Activated CD4-positive, alpha-beta T cell treated with anti-CD3 and anti-CD28 coated beads, Interleukin-2, amount 50 U/mL, for 16 hours (primary cell): ENCODE measurements around the gene ZNF76.

Source experiments
- DNase-seq: peaks from one replicate; pipeline ENCODE4 v3.0.0-alpha.2; 2020

Gene ZNF76

DNA sequence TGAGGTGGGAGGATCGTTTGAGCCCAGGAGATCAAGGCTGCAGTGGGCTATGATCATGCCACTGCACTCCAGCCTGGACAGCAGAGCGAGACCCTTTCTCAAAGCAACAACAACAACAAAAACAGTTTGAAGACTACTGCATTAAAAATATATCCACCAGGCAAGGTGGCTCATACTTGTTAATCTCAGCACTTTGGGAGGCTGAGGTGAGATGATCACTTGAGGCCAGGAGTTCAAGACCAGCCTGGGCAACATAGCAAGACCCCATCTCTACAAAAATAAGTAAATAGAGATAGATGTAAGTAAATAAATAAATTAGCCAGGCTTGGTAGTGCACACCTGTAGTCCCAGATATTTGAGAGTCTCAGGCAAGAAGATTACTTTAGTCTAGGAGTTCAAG, 12.5 kb downstream of the ZNF76 start:
- no peak for DNase-seq

DNA sequence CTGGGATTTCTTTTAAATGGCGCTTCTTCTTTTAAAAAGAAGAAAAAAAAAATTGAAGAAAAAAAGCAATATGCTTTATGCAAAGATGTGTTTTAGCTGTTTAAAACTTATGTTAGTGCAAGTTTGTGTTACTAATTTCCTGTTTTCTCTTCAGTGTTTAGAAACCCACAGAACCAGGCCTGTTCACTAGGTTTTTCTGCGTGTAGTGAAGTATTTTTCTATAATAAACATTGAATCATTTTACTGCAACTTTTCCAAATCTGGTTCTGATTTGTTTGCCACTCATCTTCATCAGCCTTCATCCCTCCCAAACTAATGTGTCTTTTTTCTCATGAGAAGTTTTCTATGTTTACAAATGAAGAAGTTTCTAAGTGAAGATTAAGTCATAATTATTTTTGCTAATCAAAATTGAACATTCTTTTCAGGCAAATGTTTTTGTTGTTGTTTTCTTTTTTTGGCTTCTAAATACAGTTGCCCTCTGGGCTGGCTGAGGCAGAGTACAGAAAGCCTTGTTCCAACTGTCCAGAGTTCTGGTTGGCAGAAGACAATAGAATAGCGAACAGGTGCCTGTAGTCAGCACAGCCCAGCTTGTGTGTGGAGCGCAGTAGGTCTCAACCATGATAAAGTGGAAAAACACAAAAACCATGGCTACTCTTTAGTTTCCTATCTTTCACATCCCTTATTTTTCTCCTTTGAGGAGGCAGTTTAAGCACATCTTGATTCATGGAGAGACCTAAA, 14.5 kb downstream of the ZNF76 start:
- DNase-seq = no peak

DNA sequence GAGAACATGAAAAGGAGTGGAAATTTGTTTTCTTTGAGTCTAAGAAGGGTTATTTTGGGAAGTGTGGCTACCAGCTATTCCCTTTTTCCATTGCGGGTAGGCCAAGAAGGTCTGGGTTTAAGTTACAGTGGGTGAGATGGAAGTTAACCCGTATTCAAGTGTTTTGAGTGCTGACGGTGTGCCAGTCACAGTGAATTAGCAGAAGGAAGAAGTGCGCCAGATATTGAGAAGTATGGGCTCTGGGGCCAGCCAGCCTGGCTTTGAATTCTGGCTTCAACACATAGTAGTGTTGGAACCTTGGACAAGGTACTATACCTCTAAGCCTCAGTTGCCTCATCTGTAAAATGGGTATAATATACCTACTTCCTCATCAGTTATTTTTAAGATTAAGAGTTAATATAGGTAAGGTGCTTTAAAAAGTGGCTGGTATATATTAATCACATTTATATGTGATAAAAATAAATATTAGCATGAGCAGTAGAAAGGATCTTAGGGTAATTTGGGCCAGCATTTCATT, 16.3 kb downstream of the ZNF76 start:
- no peak for DNase-seq

DNA sequence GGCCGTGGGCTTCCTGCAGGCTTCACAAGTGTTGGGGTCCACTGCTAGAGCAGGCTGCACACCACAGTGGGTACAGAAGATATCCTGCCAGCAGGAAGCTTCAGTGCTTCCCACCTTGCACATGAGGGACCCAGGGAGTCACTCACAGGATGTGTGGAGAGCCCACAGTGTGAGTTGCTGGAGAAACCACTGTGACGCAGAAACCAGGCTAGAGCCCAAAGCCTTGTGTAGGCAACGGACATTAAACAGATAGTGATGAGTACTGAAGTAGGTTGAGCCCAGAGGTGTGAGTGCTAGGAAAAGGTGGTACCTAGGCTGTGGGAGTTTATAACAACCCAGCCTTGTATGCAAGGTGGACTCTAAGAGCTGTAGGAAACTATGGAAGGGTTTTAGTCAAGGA, 19.2 kb downstream of the ZNF76 start:
- DNase-seq = no peak

DNA sequence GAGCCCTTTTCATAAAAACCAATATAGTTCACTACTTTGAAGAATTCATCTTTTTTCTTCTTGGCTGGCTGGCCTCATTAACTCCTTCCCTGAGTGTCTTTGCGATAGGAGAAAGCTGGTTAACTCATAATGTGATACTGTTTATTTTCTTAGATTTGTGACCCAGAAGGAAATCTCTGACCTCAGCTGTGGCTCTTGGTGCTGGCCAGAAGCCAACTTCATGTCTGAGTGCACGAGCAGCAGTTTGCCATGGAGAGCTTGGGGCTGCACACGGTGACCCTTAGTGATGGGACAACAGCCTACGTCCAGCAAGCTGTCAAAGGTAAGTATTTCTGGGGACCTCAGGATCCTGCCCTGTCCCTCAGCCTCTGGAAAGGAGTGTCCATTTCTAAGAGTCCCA, 21.4 kb downstream of the ZNF76 start:
- DNase-seq = no peak

DNA sequence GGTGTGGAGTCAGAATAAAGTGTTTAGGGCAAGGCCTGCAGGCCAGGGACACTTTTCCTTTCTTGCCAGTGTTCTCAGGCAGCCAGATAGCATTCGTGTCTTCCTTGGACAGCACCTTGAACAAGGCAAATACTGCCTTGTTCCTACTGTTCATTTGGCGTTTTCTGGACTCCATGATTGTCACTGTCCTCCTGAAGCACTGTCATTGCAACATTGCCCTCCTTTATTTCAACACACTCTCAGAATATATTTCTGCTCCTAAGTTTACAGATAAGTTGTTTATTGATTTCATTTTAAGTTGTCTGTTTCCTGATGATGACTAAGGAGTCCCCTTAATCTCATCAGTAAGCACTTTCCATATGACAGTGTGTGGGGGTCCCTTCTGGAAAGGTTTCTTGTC, 22.9 kb downstream of the ZNF76 start:
- DNase-seq = no peak

DNA sequence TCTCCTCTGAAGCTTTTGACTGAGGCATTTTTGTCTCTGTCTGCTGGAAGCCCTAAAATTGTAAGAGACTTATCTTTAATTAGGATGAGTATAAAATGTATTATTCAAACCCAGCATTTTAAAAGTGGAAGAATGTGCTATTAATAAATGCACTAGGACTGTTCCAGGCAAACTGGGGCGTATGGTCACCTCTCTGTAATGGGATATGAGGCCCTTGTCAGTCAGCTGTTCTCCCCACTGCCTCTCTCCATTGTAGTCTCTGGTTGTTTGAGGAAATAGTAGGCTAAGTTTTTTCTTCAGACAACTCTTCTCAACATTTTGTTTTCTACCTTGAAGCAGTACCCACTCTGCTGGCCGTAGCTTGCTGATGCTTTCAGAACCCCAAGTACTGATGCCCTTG, 23.8 kb downstream of the ZNF76 start:
- no peak for DNase-seq

DNA sequence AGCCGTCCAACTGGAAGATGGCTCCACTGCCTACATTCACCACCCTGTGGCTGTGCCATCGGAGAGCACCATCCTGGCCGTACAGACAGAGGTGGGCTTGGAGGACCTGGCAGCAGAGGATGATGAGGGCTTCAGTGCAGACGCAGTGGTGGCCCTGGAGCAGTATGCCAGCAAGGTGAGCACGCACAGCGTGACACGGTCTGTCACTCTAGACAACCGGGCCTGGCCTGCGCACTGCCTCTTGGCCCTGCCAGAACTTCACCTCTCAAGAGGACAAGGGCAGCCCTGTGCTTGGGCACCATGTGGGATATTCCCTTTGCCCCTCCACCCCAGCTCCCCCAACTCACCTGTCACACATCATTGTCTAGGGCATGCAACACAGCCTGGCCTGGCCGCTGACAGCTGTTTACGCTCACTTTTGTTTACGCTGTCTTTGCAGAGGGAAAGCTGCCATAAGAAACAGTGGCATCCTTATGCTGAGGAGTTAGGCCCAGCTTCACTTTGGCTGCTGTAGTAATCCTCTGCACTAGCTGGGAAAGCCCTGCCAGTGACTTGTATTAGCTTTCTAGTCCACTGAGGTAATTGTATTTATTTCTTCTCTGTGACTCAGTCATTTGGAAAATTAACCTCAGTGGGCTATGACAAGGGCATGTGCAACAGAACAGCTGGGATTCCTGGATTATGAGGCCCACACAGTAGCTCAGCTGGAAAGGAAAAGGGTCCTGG, 28.3 kb downstream of the ZNF76 start:
- DNase-seq = no peak

DNA sequence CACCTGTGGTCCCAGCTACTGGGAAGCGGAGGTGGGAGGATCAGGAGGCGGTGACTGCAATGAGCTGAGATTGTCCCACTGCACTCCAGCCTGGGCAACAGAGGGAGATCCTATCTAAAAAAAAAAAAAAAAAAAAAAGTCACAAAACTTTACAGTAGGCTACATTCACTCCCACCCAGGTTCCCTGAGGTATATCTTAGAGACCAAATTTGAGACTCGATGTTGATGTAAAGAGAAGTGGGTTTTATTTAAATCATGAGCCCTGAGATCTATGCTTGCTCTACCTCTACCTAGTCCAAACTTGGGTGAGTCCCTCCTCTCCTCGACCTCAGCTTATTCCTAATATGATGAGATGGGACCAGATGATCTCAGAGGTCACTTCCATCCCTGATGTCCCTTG, 29.3 kb downstream of the ZNF76 start:
- no peak for DNase-seq

DNA sequence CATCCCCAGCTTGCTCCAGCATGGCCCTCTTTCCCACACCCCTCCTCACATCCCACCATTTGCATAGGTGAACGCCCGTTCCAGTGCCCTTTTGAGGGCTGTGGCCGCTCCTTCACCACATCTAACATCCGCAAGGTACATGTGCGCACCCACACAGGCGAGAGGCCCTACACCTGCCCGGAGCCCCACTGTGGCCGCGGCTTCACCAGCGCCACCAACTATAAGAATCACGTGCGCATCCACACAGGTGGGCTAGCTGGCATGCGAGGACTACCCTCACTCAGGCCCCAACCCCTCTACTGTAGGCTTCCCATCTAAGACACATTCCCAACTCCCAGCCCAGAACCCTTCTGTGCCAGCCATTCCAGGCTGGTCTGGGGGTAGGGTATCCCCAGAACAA, 32.0 kb downstream of the ZNF76 start:
- DNase-seq = no peak

DNA sequence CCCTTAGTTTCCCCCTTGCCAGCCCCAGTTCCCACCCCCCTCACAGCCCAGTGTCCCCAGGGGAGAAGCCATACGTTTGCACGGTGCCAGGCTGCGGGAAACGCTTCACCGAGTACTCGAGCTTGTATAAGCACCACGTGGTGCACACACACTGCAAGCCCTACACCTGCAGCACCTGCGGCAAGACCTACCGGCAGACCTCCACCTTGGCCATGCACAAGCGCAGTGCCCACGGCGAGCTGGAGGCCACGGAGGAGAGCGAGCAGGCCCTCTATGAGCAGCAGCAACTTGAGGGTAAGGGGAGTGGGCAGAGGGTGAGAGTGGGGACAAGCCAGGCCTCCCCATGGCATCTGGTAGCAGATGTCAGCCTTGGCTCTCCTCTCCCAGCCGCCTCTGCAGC, 33.0 kb downstream of the ZNF76 start:
- no peak for DNase-seq

DNA sequence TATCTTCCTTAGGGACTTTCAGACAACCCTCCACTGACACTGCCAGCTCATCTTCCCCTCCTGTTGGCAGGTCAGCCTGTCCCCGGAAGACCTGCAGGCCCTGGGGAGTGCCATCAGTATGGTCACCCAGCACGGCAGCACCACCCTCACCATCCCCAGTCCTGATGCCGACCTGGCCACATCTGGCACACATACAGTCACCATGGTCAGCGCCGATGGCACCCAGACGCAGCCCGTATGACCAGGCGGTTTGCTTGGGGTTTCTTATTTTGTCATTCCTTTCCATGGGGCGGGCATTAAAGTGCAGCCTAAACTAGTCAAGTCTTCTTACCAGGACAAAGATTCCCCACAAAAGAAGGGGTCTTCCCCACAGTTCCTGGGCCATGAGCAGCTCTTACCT, 34.1 kb downstream of the ZNF76 start:
- no peak for DNase-seq

DNA sequence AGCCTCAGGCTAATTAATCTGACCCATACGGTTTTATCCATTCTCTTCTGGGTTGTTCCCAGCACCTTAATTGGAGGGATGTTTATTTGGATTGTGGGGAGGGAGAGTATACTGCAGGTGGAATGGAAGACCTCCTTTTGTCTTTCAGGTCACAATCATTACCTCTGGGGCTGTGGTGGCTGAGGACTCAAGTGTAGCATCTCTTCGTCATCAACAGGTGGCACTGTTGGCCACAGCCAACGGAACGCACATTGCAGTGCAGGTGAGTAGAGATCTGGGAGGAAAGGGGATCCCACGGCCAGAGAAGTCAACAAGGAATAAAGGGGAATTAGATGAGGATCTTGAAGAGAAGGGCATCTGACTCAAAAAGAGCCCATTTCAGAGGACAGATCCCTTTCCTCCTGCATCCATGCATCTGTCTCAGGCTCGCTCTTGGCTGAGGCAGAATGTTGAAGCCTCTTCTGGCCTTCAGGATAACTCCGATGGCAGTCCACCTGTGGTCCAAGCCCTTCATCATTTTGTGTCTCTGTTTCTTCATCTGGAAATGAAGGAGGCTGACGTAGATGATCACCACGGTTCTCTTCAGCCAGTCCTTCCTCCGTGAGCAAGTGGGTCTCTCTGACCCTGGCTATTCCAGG, 34.9 kb downstream of the ZNF76 start:
- DNase-seq = peak; percentile 60

DNA sequence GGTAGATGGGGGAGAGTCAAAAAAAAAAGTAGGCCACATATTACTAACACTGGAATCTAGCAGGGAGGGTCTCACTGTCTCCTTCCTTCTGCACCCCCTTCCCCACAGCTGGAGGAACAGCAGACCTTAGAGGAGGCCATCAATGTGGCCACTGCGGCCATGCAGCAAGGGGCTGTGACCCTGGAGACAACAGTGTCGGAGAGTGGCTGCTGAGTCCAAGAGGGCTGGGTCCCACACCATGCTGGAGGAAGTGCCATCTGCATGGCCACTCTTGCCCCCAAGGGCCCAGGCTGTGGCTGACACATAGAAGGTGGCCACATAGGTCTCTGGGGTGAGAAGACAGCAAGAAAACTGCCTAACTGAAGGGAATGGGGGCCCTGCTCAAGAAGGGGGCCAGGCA, 35.5 kb downstream of the ZNF76 start:
- no peak for DNase-seq

DNA sequence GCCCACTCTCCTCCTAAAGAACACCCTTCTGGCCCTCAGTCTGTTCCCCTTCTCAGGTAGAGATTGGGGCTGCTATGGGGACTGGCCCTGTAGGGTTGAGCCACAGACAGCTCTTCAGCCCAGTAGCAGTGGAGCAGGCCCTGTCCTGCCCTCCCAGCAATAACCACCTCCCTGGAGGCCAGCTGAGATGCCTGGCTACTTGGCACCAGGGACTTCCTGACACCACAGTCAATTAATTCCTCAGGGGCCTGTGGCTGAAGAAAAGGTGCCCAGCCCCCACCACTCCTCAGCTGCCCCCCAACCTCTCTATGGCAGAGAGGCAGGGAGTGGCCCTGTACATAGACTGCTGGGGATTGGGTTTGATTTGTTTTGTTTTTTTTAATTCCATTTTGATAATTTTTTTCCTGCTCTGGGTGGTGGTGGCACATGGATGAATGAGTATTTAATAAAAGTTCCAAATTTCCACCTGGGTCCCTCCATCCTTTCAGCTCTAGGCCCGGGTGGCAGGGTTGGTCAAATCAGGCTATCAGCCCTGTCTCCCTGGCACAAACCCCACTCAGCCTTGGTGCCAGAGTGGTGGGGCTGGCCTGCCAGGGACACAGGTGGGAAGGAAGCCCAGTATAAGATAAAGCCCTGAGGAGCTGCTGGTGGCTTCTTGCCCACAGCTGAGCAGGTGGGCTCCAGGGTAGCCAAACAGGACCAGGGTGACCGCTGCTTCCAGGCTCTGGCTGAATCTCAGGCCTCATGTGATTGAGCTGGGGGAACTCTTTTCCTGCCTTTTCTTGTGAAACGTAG, 36.2 kb downstream of the ZNF76 start:
- no peak for DNase-seq

DNA sequence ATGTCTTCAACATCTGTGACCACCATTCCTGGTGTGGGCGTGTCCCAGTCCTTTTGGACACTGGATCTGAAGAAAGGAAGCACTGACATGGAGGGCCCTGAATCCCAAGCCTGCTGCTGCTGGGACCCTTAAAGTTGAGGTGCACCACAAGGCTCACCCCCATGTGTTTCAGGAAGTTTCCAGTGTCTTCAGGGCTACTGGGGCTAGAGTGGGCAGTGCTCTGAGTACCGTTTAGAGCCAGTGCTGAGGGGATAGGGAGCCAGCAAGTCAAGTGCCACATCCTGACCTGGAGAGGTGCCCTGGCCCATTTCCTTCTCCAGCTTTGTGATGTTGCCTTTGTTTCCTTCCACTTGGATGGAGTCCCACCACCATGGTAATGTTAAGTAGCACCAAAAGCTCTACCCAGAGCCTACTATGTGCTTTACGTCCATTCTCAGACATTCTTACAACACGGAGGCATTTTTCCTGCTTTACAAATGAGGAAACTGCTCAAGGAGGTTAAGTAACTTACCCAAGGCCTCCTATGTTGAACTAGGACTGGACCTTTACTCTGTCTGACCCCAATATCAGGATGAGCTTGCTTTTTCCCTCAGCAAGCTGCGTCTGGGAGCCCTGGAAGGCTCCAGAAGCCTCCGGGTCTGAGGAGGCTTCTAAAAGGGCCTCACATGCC, 37.5 kb downstream of the ZNF76 start:
- DNase-seq = no peak

DNA sequence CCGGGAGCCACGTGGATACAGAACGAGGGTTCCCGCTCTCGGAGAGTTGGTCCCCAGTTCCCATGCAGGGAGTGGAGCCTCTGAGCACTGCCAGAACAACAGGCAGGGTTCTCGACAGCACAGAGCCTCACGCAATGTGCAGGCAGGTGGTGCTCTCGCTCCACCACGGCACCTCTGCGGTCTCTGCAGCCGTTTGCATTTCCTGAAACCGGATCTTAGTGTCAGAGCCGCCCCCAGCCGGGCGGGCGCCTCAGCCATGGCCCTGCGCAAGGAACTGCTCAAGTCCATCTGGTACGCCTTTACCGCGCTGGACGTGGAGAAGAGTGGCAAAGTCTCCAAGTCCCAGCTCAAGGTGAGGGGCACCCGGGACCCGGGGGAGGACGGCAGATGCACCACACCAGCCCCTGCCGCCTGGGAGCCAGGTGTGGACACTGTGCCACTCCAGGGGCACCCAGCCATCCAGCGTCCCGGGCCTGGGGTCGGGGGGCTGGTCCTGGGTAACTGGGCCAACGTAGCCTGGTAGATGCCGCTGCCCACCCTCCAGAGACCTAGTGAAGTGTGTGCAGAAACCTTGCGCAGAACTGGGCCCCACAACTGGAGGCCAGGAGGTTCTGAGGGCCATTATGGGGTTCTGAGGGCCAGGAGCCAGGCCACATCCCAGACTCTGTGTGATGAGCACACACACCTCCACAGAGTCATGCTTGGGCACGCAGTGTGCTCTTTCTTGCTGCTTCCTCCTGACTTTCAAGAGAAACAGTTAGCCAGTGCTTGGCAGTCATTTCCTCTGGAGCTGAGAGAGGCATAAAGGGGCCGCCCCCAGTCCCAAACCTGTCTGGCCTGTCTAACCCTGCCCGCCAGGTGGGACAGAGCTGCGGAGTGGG, 38.3 kb downstream of the ZNF76 start, which contains the start of gene DEF6:
DEF6 (plus strand) TSS at position 218 of the 881 bp plus-strand sequence; CDS start at position 257, 39 bp downstream.
- DNase-seq = peak; percentile 94

DNA sequence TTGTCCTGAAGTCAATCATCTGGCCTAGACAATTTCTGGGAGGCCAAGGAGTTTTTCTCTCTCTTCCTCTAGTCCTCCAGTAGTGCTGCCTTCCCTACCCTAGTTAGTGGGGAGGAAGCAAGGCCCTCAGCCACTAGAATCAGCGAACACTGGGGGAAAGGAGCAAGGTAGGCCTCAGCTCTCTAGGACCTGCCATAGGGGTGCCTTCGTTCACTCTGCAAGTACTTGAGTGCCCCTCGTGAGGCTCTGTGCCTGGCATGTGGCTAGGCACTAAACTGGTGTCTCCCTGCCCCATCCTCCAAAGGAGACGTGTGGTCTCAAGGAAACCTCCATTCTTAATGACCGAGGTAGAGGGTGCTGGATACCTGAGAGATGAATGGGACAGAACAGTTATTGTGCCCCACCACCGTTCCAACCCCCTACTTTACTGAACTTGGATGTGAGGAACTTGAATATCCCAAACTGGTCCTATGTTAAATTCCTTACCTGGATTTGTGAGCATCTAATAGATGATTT, 39.1 kb downstream of the ZNF76 start:
- peak; percentile 34 for DNase-seq

DNA sequence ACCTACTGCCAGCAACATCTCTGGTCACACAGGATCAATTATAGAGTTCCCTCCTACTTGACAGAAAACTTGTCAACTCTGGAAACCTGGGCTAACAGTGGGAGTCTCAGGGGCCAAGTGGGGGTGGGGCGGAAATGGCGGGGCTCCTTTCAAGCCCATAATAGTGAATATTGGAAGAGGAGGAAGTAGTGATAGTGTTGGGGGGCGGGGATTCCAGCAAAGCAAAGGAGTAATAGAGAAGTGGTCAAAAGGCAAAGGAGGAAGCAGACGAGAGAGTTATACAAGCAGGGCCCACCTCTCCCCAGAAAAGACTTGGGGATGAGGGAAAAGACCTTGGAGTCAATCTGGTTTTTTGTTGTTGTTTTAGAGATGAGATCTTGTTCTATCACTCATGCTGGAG, 40.1 kb downstream of the ZNF76 start:
- peak; percentile 41 for DNase-seq

DNA sequence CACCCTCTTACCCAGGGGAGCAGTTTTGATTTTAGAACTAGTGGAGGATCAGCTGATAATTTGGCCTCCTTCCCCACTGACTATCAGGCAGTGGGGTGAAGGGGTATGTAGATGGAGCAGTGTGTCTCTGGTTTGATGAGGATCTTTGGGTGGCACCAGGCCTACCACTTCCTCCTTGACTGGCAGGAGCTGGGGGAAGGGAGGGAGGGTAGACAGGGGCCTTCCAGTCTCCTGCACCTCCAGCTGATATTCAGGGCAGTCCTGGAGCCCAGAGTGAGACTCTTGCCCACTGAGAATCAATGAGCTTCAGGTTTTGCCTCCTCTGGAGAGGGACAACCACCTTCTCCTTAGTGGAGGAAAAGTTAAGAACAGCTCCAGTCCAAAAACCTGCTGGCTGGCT, 41.3 kb downstream of the ZNF76 start:
- peak; percentile 54 for DNase-seq

DNA sequence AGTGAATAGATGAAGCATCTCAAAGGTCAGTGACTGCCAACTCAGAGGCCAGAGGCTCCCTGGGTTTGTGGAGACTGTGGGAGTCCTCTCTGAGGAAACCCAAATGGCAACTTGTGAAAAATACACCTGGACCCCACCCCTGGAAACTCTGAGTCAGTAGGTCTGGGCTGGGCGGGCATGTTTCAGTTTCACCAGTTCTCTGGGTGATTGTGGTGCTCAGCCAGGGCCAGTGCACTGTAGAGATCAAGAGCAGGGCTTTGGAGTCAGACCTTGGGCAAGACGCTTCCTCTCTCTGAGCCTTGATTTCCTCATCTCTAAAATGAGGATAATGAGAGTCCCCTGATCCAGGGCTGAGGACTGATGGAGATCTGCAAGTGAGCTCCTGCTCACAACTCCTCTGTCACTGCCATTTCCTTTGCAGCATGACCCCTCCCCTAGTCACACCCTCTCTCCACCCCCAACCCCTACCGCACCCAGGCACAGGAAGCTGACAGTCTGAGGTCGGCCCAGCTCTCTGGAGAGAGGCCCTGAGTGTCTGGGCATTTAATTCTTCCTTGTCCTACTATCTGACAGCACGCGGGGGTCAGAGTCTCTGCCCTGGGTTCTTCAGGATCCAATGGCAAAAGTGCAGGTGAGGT, 43.2 kb downstream of the ZNF76 start:
- DNase-seq = peak; percentile 93
